ENCODE results near the gene TMEM123.

DNA sequence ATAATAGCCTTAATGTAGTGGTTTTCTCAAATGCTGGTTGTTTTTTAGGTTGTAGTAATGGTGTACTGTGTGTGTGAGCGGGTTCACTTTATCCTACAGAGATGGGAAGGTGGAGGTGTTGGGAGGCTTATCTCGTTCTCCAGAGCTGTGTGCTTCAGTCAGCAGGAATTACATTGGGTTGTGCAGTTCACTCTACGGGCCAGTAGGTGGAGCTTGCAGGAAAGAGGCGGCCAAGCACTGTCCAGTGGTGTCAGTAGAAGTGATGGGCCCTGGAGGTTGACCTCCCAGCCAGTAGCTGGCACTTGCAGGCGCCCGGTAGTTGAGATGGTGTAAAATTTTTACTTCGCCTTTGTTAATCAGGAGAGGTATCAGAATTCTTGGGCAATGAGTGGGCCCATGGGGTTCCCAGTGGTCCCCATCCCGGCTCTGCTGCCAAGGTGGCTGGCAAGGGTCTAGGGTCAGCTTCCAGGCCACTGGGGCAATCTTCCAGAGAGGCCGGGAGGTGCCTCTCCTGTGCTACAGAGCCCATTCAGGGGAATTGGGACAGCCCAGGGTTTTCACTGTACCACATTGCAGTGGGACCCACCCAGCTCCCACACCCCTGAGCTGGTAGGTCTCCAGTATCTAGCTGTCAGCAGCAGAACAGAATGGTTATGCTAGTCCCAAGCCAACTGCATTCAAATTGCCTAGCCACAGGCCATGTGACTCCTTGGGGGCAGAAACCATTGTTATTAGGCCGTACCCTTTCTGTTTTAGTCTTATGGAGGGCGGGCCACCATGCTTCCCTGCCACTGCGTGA lies 61.7 kb downstream of the TMEM123 start:
- TF ChIP-seq CTCF (IDR thresholded peaks at IDR 0.05; ENCODE audit: borderline replicate concordance, extremely low read depth, low read length, poor library complexity, severe bottlenecking) (peak; percentile 82), EZH2 (IDR thresholded peaks at IDR 0.05; ENCODE audit: borderline replicate concordance, low read depth, low read length, severe bottlenecking) (no peak)

Measured in DND-41 (cell line).